PC-9 (cell line): Measurements from ENCODE around the gene KRTAP10-5.

ENCODE experiments used
- CTCF ChIP-seq: fragments of 200-600 bp; sonication (generic); conservative IDR thresholded peaks from 2 replicates; pipeline ENCODE4 v1.6.1; 2017; ENCODE audit warnings: mixed run types, antibody characterized with exemption, mild to moderate bottlenecking, moderate library complexity
- EZH2 ChIP-seq: fragments of 200-600 bp; sonication (generic); IDR thresholded peaks from 2 replicates; pipeline ENCODE4 v1.8.0; 2017; ENCODE audit warnings: antibody characterized with exemption, low read depth

- TF ChIP-seq CTCF, result no peak
- TF ChIP-seq EZH2, result no peak
Observed at GRCh38 chr21:44614161-44614631, 33.8 kb upstream of the KRTAP10-5 start.
